Hindlimb muscle (tissue), 1 donor: ENCODE results near the gene CA5A. TPM values are rescaled to one million over a fixed set of nuclear protein-coding genes. Genes with fewer than 3 reads are reported as not detected.
"Not testable (repeated sequence)": the region's sequence is repeated elsewhere in the genome, so short reads cannot be mapped to it uniquely, and the experiment has no call there.

Source experiments
- DNase-seq: peaks from one replicate; pipeline ENCODE4 v3.0.0-alpha.2; 2013
- polyA plus RNA-seq: library from polyadenylated mRNA; unstranded; fragments of 120-200 nt; gene quantifications from one replicate; pipeline ENCODE4 v1.2.1, GENCODE V29; 2013; ENCODE audit not compliant: insufficient read length

Gene CA5A
- polyA plus RNA-seq, 1 donor = 0.18 TPM

DNA sequence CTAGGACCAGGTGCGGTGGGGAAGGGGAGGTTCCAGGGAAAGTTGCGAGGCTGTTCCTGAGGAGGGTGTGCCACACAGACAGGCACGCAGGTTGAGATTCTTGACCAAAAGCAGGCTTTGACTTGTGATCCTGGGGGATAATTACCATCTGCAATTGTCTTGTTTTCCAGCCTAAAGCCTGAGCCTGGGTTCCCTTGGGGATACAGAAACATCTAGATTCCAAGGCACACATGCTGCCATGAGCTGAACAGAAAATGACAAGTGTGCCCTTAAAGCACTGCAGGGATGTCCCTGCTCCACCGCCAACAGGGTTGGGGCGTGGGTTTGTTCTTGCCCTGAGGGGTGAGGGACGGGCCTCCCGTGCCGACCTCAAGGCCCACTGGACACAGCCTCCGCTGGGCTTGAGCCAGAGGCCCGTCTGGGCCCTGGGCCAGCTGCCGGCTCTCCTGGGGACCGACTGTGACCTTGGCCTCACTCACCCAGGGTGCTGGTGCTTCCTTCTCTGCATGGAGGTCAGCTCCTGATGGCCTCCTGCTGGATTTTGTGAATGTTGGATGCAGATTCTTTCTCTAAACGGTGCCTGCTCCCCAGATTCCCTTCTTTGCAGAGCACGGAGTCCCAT is 14.0 kb downstream of the CA5A start:
- DNase-seq = no peak

DNA sequence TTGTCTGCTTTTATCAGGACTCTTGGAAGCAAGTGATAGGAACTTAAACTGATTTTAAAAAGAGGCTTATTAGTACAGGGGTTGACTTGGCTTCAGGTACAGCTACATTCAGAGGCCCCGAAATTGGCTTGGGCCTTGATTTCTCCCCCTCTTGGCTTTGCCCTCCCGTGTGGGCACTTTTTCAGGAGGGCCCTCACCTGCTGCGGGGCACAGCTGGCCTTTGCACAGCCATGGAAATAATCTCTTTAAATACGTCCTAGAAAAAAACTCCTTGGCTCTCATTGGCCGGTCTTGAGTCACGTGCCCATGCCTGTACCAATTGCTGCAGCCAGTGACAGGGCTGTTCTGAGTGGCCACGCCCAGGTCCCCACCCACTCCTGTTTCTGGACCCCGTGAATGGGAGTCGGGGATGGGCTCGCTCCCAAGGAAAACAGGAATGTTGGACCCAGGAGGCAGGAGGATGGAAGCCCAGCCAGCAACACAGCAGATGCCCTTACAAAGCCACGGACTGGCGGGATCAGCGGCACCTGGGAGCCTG is 15.0 kb downstream of the CA5A start:
- no peak for DNase-seq

DNA sequence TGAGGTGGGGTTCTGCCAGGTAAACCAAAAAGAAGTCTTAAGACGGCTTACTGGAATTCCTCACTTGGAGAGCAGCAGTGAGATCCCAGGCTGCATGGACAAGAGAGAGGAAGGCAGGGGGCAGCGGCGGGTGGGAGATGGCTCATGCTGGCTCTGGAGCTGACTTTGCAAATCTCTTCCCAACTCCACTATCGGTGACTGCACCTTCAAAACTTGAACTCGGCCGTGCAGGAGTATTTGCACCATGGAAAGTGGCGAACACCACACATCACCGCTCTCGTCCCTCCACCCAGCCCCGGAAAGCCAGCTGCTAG is 16.7 kb downstream of the CA5A start:
- no peak for DNase-seq

DNA sequence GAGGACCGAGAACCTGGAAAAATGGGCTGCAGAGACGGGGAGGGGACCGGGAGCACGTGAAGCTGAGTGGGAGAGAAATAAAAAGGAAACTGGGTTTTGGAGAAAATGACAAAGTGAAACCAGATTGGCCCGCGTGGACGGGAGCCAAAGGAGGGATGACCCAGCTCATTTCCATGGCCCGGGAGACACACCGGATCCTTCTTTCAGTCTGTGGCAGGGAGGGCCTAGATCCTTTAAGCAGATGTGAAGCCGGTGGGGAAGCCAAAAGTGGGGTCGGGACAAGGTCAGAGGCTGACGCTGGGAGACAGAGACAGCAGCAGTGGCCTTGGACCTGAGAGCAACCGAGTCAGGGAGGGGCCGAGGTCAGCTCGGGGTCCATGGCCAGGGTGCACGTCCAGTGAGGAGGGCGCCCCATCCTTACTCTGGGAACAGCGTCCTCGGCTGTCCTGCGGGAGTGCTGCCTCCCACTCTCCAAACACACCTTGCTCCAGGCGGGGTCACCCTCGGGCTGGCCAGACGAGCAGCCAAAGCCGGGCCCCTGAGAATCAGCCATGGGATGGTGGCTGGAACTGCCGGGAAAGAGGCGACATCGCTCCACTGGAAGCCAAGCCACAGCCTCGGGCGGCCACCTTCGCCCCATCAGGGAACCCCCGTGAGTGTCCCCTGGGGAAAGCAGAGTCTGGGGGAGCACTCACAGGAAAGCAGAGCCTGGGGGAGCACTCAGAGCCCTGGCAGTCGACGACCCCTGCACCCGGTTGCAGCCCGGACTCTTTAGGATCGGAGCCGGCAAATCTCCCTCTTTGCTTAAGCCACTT is 17.3 kb downstream of the CA5A start:
- DNase-seq = peak; percentile 84

- peak; percentile 65 for DNase-seq
Observed at GRCh38 chr16:87918338-87918737, 18.0 kb downstream of the CA5A start.

DNA sequence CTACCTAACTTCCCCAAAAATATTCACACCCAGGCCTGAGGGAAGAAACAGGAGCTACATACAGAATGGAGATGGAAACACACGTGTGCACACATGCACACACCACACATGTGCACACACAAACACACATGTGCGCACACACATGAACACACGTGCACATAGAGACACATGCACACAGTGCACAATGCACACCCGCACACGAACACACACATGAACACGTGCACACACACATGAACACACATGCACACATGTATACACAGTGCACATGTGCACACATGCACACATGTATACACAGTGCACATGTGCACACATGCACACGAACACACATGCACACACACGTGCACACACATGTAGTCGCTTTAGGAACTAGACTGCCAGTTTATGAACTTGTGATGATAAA is 18.8 kb downstream of the CA5A start:
- no peak for DNase-seq

DNA sequence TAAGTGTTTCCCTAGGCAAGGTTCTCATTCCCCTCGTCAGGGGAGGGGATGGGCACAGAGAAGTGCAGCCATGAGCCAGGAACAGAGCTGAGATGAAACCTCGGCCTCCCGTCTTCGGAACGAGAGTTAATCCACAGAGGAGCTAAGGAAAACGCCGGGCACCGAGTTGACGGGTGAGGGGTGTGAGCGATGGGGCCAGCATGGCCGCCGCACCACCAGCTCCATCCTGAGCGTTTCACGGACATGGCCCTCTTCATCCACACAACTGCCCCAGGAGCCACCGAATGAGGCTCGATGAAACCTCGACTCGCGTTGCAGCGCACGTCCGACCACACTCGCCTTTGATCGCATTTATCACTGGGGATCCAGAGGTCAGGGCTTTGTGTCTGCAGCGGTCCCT is 21.5 kb downstream of the CA5A start:
- DNase-seq = no peak

DNA sequence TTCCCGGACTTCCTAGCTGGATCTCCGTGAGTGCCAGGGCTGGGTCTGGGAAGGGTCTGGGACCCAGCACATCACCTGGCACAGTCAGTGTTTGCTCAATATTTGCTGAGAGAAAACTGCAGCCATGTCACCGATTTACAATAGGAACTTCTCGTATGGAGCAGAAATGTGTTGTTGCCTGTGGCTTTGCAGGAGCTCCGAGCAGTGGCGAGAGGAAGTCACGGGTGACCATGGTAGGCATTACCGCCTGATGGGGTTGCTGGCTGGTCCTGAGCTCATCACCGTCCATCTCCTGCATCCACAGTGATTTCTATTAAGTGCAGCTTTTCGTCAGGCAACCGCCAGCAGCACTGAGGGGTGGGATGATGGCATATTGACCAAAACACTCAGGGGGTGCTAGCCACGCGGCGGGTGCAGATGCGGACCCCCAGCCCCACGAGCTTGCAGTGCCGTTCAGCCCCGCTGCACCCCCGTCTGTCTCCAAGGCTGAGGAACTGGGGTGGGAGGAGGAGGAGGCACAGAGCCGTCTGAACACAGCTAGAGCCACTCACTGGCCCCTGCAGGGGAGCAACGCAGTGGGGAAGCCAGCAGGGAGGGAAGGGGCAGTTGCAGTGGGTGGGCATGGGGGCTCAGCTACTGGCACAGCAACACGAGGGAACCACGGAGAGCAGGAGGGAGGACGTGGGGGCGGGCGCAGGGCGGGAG is 22.2 kb downstream of the CA5A start:
- not testable (repeated sequence) for DNase-seq

GRCh38 chr16:87912691-87913090 is 23.6 kb downstream of the CA5A start:
- not testable (repeated sequence) for DNase-seq

- peak; percentile 86 for DNase-seq
Observed at GRCh38 chr16:87911106-87911763, 25.1 kb downstream of the CA5A start.

- peak; percentile 53 for DNase-seq
Observed at GRCh38 chr16:87909203-87909935, 27.0 kb downstream of the CA5A start.

GRCh38 chr16:87908101-87908500 is 28.2 kb downstream of the CA5A start:
- not testable (repeated sequence) for DNase-seq

DNA sequence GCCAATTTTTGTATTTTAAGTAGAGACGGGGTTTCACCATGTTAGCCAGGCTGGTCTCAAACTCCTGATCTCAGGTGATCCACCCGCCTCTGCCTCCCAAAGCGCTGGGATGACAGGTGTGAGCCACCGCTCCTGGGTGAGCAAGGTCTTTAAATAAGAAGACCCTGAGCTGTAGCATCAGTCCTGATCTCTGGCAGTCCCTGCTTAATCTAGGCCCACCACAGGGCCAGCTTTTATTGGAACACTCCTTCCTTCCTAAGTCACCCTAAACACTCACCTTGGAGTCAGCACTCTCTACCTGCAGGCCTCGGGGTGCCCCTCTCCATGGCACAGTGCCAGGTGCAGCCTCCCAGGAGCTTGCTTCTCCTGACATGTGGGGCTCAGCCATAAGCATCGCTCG is 30.8 kb downstream of the CA5A start:
- DNase-seq = not testable (repeated sequence)

- not testable (repeated sequence) for DNase-seq
Observed at GRCh38 chr16:87904963-87905362, 31.4 kb downstream of the CA5A start.

GRCh38 chr16:87900489-87900888 is 35.8 kb downstream of the CA5A start:
- DNase-seq = not testable (repeated sequence)

GRCh38 chr16:87897521-87898505 is 38.5 kb downstream of the CA5A start:
- DNase-seq = no peak

- DNase-seq = not testable (repeated sequence)
Observed at GRCh38 chr16:87896924-87897520, 39.3 kb downstream of the CA5A start.

DNA sequence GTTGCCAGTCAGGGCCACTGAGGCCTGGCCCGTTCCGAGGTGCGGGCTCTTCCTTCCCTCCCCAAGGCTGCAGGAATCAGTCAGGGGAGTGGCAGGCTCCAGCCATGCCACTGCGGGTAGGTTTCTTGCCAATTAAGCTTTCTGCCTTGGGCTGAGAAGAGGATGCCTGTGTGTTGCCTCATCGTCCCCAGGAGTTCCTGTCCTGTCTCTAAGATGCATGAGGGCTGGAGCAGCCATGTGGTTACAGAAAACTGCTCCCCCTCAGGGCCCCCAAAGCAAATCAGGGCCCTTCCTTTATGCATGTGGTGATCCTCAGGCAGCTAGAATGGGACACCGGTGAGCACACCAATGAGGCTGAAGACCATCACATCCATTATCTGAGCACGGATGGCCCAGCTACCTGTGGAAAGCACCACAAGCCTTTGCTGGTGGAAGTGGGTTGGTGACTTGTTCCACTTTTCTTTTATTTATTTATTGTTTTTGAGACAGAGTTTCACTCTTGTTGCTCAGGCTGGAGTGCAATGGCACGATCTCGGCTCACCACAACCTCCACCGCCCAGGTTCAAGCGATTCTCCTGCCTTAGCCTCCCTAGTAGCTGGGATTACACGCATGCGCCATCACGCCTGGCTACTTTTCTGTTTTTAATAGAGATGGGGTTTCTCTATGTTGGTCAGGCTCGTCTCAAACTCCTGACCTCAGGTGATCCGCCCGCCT is 40.0 kb downstream of the CA5A start:
- not testable (repeated sequence) for DNase-seq

DNA sequence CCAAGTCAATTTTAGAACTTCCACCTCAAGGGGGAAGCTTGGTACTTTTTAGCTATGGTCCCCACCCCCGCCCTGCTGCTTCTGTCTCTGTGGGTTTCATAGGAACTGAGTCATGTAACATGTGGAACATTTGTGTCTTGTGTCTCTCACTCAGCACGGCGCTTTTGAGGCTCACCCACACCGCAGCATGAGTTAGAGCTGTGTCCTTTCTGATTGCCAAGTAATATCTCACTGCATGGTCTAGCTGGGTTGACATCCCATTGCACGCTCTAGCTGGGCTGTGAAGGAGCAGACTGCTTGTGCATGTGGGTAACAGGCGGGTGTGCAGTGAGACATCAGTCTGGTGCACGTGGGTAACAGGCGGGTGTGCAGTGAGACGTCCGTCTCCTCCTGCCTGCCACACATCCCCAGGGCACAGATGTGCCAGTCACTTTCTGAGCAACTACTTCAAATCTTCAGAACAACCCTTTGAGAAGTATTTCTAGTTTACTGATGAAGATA is 40.6 kb downstream of the CA5A start:
- no peak for DNase-seq
